Fibroblast of lung (primary cell): ENCODE data around the gene SH3GL2.

Source experiments
- CTCF ChIP-seq, 2 donors: IDR thresholded peaks in 1 of 2; conservative IDR thresholded peaks in 1 of 2; 1 replicate in 1 of 2; 2 replicates in 1 of 2; pipeline ENCODE4 v1.5.1; 2011 to 2012; ENCODE audit warnings: low read length in 2 of 2, control low read depth in 1 of 2, inconsistent platforms in 1 of 2, low read depth in 1 of 2, mild to moderate bottlenecking in 1 of 2
- EZH2 ChIP-seq: IDR thresholded peaks from 2 replicates; pipeline ENCODE4 v1.5.1; 2012; ENCODE audit warnings: low read length, control low read depth, mild to moderate bottlenecking; ENCODE audit errors: missing control alignments

- TF ChIP-seq CTCF (conservative IDR thresholded peaks at IDR 0.05 in 1 of 2, IDR thresholded peaks at IDR 0.05 in 1 of 2; ENCODE audit: low read depth in 1 of 2, low read length in 2 of 2) (no peak), EZH2 (no peak)
Observed at GRCh38 chr9:17824616-17825264, 245.9 kb downstream of the SH3GL2 start.
